Measurements from ENCODE around the gene OLA1. TPM values are rescaled to one million over a fixed set of nuclear protein-coding genes. Genes with fewer than 3 reads are reported as not detected.
A peak's percentile ranks its signal among the peaks of the same experiment; 100 is the strongest.

OLA1 gene
- total and polyA plus RNA-seq, 7 experiments from 2014 or later, result 34.4 to 84.7 (median 41.5) TPM

DNA sequence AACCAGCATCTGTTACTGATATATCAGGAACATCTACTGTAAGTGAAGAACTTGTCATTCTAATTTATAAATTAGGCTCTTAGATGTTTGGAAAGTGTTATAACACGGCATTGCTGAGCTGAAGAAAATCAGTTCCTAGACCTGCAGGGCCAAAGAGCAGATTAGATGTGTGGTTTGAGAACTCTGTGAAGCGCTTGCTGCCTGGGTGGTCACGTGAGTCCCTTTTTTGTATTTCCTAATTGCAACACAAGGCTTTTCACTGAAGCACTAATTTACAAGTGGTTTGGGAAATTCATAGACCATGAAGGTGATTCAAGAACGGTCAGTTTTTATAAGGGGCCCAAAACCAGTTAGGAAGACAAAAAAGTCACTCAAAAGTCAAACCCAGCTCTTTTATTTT lies 176.3 kb downstream of the OLA1 start:
- peaks cover 3 to 6% (median 6%) of the 10 kb centered on the region in 5 donors for H3K27me3 Mint-ChIP-seq
- POLR2A ChIA-PET, result no interaction called here
- no peaks in the 10 kb centered on the region for H3K27me3 ChIP-seq (ENCODE audit: control insufficient read depth in 2 of 2, insufficient read depth in 2 of 2, low read length in 2 of 2)

GRCh38 chr2:174071321-174071720 lies 177.0 kb downstream of the OLA1 start:
- H3K27ac ChIP-seq (ENCODE audit: low read depth, low read length), result no peak overlapping the region
- POLR2A ChIA-PET, result no interaction called here
- Mint-ChIP-seq H3K4me1 (peaks cover 0 to 1% (median 0%) of the 10 kb centered on the region in 7 donors), H3K4me3 (no peak overlapping the region), H3K27me3 (peaks cover 7 to 12% (median 11%) of the 10 kb centered on the region in 5 donors), H3K9me3 (peaks cover 0 to 4% (median 0%) of the 10 kb centered on the region in 11 donors), H3K27ac (no peak overlapping the region), H3K36me3 (peaks cover 0 to 15% (median 4%) of the 10 kb centered on the region in 5 donors)
- ATAC-seq (no peak), DNase-seq (no peak)
- no peaks in the 10 kb centered on the region for H3K27me3 ChIP-seq (ENCODE audit: control insufficient read depth in 2 of 2, insufficient read depth in 2 of 2, low read length in 2 of 2)
- intact Hi-C loops (cut with micrococcal nuclease), result no loop called here
- H3K36me3 ChIP-seq (ENCODE audit: control insufficient read depth in 2 of 3, insufficient read depth in 3 of 3, low read length in 3 of 3), result peaks cover 0 to 8% (median 0%) of the 10 kb centered on the region in 3 experiments
- H3K4me1 ChIP-seq (ENCODE audit: control insufficient read depth in 2 of 2, insufficient read depth in 2 of 2, low read length in 2 of 2), result no peaks in the 10 kb centered on the region
- H3K9me3 ChIP-seq (ENCODE audit: control insufficient read depth in 2 of 3, low read length in 3 of 3), result no peaks in the 10 kb centered on the region
- H3K4me3 ChIP-seq (ENCODE audit: low read length), result no peak overlapping the region
- CTCF ChIA-PET, result no interaction called here

More for the DNA sequence above, 176.3 kb downstream of the OLA1 start:
- Mint-ChIP-seq H3K27ac (no peak overlapping the region), H3K4me1 (peaks cover 0 to 1% (median 0%) of the 10 kb centered on the region in 7 donors), H3K36me3 (peaks cover 0 to 15% (median 4%) of the 10 kb centered on the region in 5 donors), H3K4me3 (no peak overlapping the region), H3K9me3 (peaks cover 0 to 2% (median 0%) of the 10 kb centered on the region in 11 donors)
- ATAC-seq (no peak), DNase-seq (no peak)
- intact Hi-C loops (cut with micrococcal nuclease), result no loop called here
- CTCF ChIA-PET, result no interaction called here
- no peak overlapping the region for H3K4me3 ChIP-seq (ENCODE audit: low read length)
- H3K4me1 ChIP-seq (ENCODE audit: control insufficient read depth in 2 of 2, insufficient read depth in 2 of 2, low read length in 2 of 2), result no peaks in the 10 kb centered on the region
- peaks cover 0 to 8% (median 0%) of the 10 kb centered on the region in 3 experiments for H3K36me3 ChIP-seq (ENCODE audit: control insufficient read depth in 2 of 3, insufficient read depth in 3 of 3, low read length in 3 of 3)
- H3K9me3 ChIP-seq (ENCODE audit: control insufficient read depth in 2 of 3, low read length in 3 of 3), result no peaks in the 10 kb centered on the region
- H3K27ac ChIP-seq (ENCODE audit: low read depth, low read length), result no peak overlapping the region

DNA sequence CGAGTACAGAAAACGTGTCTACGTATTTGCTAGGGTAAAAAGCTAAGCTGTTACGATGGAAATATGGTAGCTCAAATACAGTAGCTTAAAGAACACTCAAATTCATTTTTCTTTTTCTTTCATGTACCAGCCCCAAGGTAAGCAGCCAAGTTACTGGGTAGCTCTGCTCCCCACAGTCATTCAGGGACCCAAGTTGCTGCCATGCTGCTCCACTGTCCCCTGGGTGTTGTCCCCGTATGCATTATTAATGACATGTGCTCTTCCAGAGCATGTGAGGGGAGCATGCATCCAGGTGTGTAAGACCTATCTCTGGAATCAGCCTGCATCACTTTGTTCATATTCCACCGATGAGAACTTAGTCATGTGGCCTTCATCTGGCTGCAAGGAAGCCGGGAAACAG lies 178.1 kb downstream of the OLA1 start:
- peaks cover 0 to 8% (median 0%) of the 10 kb centered on the region in 3 experiments for H3K36me3 ChIP-seq (ENCODE audit: control insufficient read depth in 2 of 3, insufficient read depth in 3 of 3, low read length in 3 of 3)
- Mint-ChIP-seq H3K9me3 (peaks cover 0 to 4% (median 0%) of the 10 kb centered on the region in 11 donors), H3K4me1 (peaks cover 0 to 1% (median 0%) of the 10 kb centered on the region in 7 donors), H3K27ac (no peak overlapping the region), H3K36me3 (peaks cover 0 to 11% (median 4%) of the 10 kb centered on the region in 5 donors), H3K4me3 (no peak overlapping the region), H3K27me3 (peaks cover 9 to 15% (median 12%) of the 10 kb centered on the region in 5 donors)
- DNase-seq (no peak), ATAC-seq (no peak)
- ChIA-PET CTCF (interaction anchor here (0.6 to 0.7 kb wide), 2 partner anchors 9 to 670 kb away, joined by 3 to 7 read pairs; no protein-coding TSS in a partner anchor), POLR2A (no interaction called here)
- no peak overlapping the region for H3K27ac ChIP-seq (ENCODE audit: low read depth, low read length)
- no peaks in the 10 kb centered on the region for H3K4me1 ChIP-seq (ENCODE audit: control insufficient read depth in 2 of 2, insufficient read depth in 2 of 2, low read length in 2 of 2)
- H3K4me3 ChIP-seq (ENCODE audit: low read length), result no peak overlapping the region
- no peaks in the 10 kb centered on the region for H3K27me3 ChIP-seq (ENCODE audit: control insufficient read depth in 2 of 2, insufficient read depth in 2 of 2, low read length in 2 of 2)
- H3K9me3 ChIP-seq (ENCODE audit: control insufficient read depth in 2 of 3, low read length in 3 of 3), result no peaks in the 10 kb centered on the region
- intact Hi-C loops (cut with micrococcal nuclease), result no loop called here

- Histone ChIP-seq H3K9me3 (ENCODE audit: control insufficient read depth in 2 of 3, low read length in 3 of 3) (no peaks in the 10 kb centered on the region), H3K27ac (ENCODE audit: low read depth, low read length) (no peak overlapping the region), H3K4me3 (ENCODE audit: low read length) (no peak overlapping the region), H3K27me3 (ENCODE audit: control insufficient read depth in 2 of 2, insufficient read depth in 2 of 2, low read length in 2 of 2) (no peaks in the 10 kb centered on the region), H3K4me1 (ENCODE audit: control insufficient read depth in 2 of 2, insufficient read depth in 2 of 2, low read length in 2 of 2) (no peaks in the 10 kb centered on the region), H3K36me3 (ENCODE audit: control insufficient read depth in 2 of 3, insufficient read depth in 3 of 3, low read length in 3 of 3) (no peaks in the 10 kb centered on the region)
- ChIA-PET POLR2A (no interaction called here), CTCF (no interaction called here)
- Mint-ChIP-seq H3K4me3 (no peak overlapping the region), H3K4me1 (peaks cover 0 to 1% (median 0%) of the 10 kb centered on the region in 7 donors), H3K27me3 (peaks cover 15 to 21% (median 18%) of the 10 kb centered on the region in 5 donors), H3K27ac (no peak overlapping the region), H3K36me3 (peaks cover 0 to 4% (median 0%) of the 10 kb centered on the region in 5 donors), H3K9me3 (peaks cover 0 to 4% (median 0%) of the 10 kb centered on the region in 11 donors)
- ATAC-seq (no peak), DNase-seq (no peak)
- intact Hi-C loops (cut with micrococcal nuclease), result no loop called here
Measured at GRCh38 chr2:174067815-174068214, 180.5 kb downstream of the OLA1 start.

- peaks cover 18 to 22% (median 18%) of the 10 kb centered on the region in 5 donors for H3K27me3 Mint-ChIP-seq
- H3K9me3 ChIP-seq (ENCODE audit: control insufficient read depth in 2 of 3, low read length in 3 of 3), result no peaks in the 10 kb centered on the region
- ATAC-seq (no peak), DNase-seq (no peak)
- H3K36me3 ChIP-seq (ENCODE audit: control insufficient read depth in 2 of 3, insufficient read depth in 3 of 3, low read length in 3 of 3), result no peaks in the 10 kb centered on the region
- peaks cover 0 to 3% (median 0%) of the 10 kb centered on the region in 5 donors for H3K36me3 Mint-ChIP-seq
- H3K4me3 Mint-ChIP-seq, result no peak overlapping the region
- no peaks in the 10 kb centered on the region for H3K4me1 Mint-ChIP-seq
- no peak overlapping the region for H3K4me3 ChIP-seq (ENCODE audit: low read length)
- H3K4me1 ChIP-seq (ENCODE audit: control insufficient read depth in 2 of 2, insufficient read depth in 2 of 2, low read length in 2 of 2), result no peaks in the 10 kb centered on the region
- no peaks in the 10 kb centered on the region for H3K27me3 ChIP-seq (ENCODE audit: control insufficient read depth in 2 of 2, insufficient read depth in 2 of 2, low read length in 2 of 2)
- ChIA-PET POLR2A (no interaction called here), CTCF (no interaction called here)
- intact Hi-C loops (cut with micrococcal nuclease), result no loop called here
- H3K27ac Mint-ChIP-seq, result peak overlapping the region in 1 of 9 donors; percentile 24
- no peak overlapping the region for H3K27ac ChIP-seq (ENCODE audit: low read depth, low read length)
- H3K9me3 Mint-ChIP-seq, result peaks cover 0 to 4% (median 0%) of the 10 kb centered on the region in 11 donors
Measured at GRCh38 chr2:174066871-174067270, 181.5 kb downstream of the OLA1 start.

- peaks cover 18 to 36% (median 28%) of the 10 kb centered on the region in 5 donors for H3K27me3 Mint-ChIP-seq
- ChIA-PET POLR2A (no interaction called here), CTCF (no interaction called here)
- peaks cover 0 to 4% (median 0%) of the 10 kb centered on the region in 7 donors for H3K4me1 Mint-ChIP-seq
- no peak overlapping the region for H3K4me3 Mint-ChIP-seq
- ATAC-seq (no peak), DNase-seq (no peak)
- H3K9me3 Mint-ChIP-seq, result peaks cover 2 to 13% (median 7%) of the 10 kb centered on the region in 11 donors
- intact Hi-C loops (cut with micrococcal nuclease), result no loop called here
- Histone ChIP-seq H3K27ac (ENCODE audit: low read depth, low read length) (no peak overlapping the region), H3K4me3 (ENCODE audit: low read length) (no peak overlapping the region), H3K4me1 (ENCODE audit: control insufficient read depth in 2 of 2, insufficient read depth in 2 of 2, low read length in 2 of 2) (no peaks in the 10 kb centered on the region), H3K9me3 (ENCODE audit: control insufficient read depth in 2 of 3, low read length in 3 of 3) (no peaks in the 10 kb centered on the region), H3K27me3 (ENCODE audit: control insufficient read depth in 2 of 2, insufficient read depth in 2 of 2, low read length in 2 of 2) (no peaks in the 10 kb centered on the region), H3K36me3 (ENCODE audit: control insufficient read depth in 2 of 3, insufficient read depth in 3 of 3, low read length in 3 of 3) (no peaks in the 10 kb centered on the region)
- no peak overlapping the region for H3K27ac Mint-ChIP-seq
- peaks cover 0 to 5% (median 0%) of the 10 kb centered on the region in 5 donors for H3K36me3 Mint-ChIP-seq
Measured at GRCh38 chr2:174063492-174064092, 184.7 kb downstream of the OLA1 start.

- no peaks in the 10 kb centered on the region for H3K36me3 ChIP-seq (ENCODE audit: control insufficient read depth in 2 of 3, insufficient read depth in 3 of 3, low read length in 3 of 3)
- ATAC-seq (no peak), DNase-seq (no peak)
- peaks cover 0 to 4% (median 0%) of the 10 kb centered on the region in 7 donors for H3K4me1 Mint-ChIP-seq
- H3K4me3 ChIP-seq (ENCODE audit: low read length), result no peak overlapping the region
- CTCF ChIA-PET, result no interaction called here
- H3K4me3 Mint-ChIP-seq, result no peak overlapping the region
- no peaks in the 10 kb centered on the region for H3K9me3 ChIP-seq (ENCODE audit: control insufficient read depth in 2 of 3, low read length in 3 of 3)
- H3K27me3 ChIP-seq (ENCODE audit: control insufficient read depth in 2 of 2, insufficient read depth in 2 of 2, low read length in 2 of 2), result no peaks in the 10 kb centered on the region
- H3K36me3 Mint-ChIP-seq, result peaks cover 0 to 5% (median 0%) of the 10 kb centered on the region in 5 donors
- H3K27ac ChIP-seq (ENCODE audit: low read depth, low read length), result no peak overlapping the region
- no peaks in the 10 kb centered on the region for H3K4me1 ChIP-seq (ENCODE audit: control insufficient read depth in 2 of 2, insufficient read depth in 2 of 2, low read length in 2 of 2)
- intact Hi-C loops (cut with micrococcal nuclease), result no loop called here
- peaks cover 2 to 17% (median 7%) of the 10 kb centered on the region in 11 donors for H3K9me3 Mint-ChIP-seq
- POLR2A ChIA-PET, result interaction anchor here (1.0 kb wide), 1 partner anchor 219 kb away, joined by 5 read pairs; no protein-coding TSS in a partner anchor
- H3K27ac Mint-ChIP-seq, result no peak overlapping the region
- H3K27me3 Mint-ChIP-seq, result peaks cover 18 to 36% (median 30%) of the 10 kb centered on the region in 5 donors
Measured at GRCh38 chr2:174062934-174063333, 185.4 kb downstream of the OLA1 start.

Measured in naive thymus-derived CD4-positive, alpha-beta T cell (primary cell).